GM12878 (cell line): Measurements from ENCODE around the gene YBEY. TPM values are rescaled to one million over a fixed set of nuclear protein-coding genes. Genes with fewer than 3 reads are reported as not detected.

ENCODE experiments used
- DPF2 ChIP-seq: fragments of 450-650 bp; IDR thresholded peaks from 2 replicates; pipeline ENCODE4 v1.6.1; 2017; ENCODE audit warnings: mild to moderate bottlenecking
- FOXK2 ChIP-seq: fragments of 450-650 bp; IDR thresholded peaks from 2 replicates; pipeline ENCODE4 v1.6.1; 2017; ENCODE audit warnings: mild to moderate bottlenecking, moderate library complexity
- HCFC1 ChIP-seq: fragments of 150-350 bp; IDR thresholded peaks from 2 replicates; pipeline ENCODE4 v1.6.1; 2014; ENCODE audit warnings: low read length
- HDGF ChIP-seq: fragments of 450-650 bp; IDR thresholded peaks from 2 replicates; pipeline ENCODE4 v1.6.1; 2016; ENCODE audit warnings: antibody characterized with exemption
- IRF3 ChIP-seq: fragments of 450-650 bp; IDR thresholded peaks from 2 replicates; pipeline ENCODE4 v1.6.1; 2014; ENCODE audit warnings: mild to moderate bottlenecking
- IRF4 ChIP-seq: IDR thresholded peaks from 2 replicates; pipeline ENCODE4 v1.6.1; 2011; ENCODE audit warnings: low read depth, low read length
- MEF2B ChIP-seq: fragments of 450-650 bp; IDR thresholded peaks from 2 replicates; pipeline ENCODE4 v1.6.1; 2018; ENCODE audit warnings: mild to moderate bottlenecking, moderate library complexity; ENCODE audit not compliant: partially characterized antibody, poor library complexity, severe bottlenecking
- NKRF ChIP-seq: fragments of 450-650 bp; conservative IDR thresholded peaks from 2 replicates; pipeline ENCODE4 v1.6.1; 2017; ENCODE audit warnings: mild to moderate bottlenecking, moderate library complexity
- POLR2A ChIP-seq: IDR thresholded peaks from 2 replicates; pipeline ENCODE4 v1.6.1; 2011; ENCODE audit warnings: low read depth, mild to moderate bottlenecking, low read length
- POLR2AphosphoS2 ChIP-seq: IDR thresholded peaks from 2 replicates; pipeline ENCODE4 v1.6.1; 2011; ENCODE audit warnings: low read depth, mild to moderate bottlenecking, low read length, improper control_type of control experiment, moderate library complexity
- RUNX3 ChIP-seq: IDR thresholded peaks from 2 replicates; pipeline ENCODE4 v1.6.1; 2012; ENCODE audit warnings: low read length, inconsistent platforms
- SIN3A ChIP-seq: IDR thresholded peaks from 2 replicates; pipeline ENCODE4 v1.6.1; 2012; ENCODE audit warnings: low read depth, low read length, improper control_type of control experiment
- SREBF2 ChIP-seq: IDR thresholded peaks from 2 replicates; pipeline ENCODE4 v1.6.1; 2012; ENCODE audit warnings: mild to moderate bottlenecking, low read length
- ZNF207 ChIP-seq: fragments of 450-650 bp; IDR thresholded peaks from 2 replicates; pipeline ENCODE4 v1.6.1; 2014; ENCODE audit warnings: antibody characterized with exemption, mild to moderate bottlenecking, borderline replicate concordance
- polyA plus RNA-seq, 11 experiments: library from polyadenylated mRNA; depleted of rRNA in 4 of 11; unstranded in 6 of 11; stranded (reverse) in 5 of 11; fragments of >200 nt; fragmentation: Nextera tagmentation in 4 of 11; fragmentation: Illumina TruSeq in 1 of 11; extraction: Ambion mirVana in 4 of 11; extraction: Trizol in 1 of 11; gene quantifications; 1 replicate in 1 of 11; 2 replicates in 10 of 11; pipeline versions ENCODE4 v1.2.1 to v1.2.3, GENCODE V29; 2011 to 2016; ENCODE audit warnings: inconsistent platforms in 2 of 11, missing spikeins in 2 of 11, low read depth in 1 of 11
- total RNA-seq, 4 experiments: library from RNA; depleted of rRNA in 3 of 4; stranded (reverse); fragments of >200 nt in 3 of 4; fragmentation: Illumina TruSeq in 1 of 4; extraction: Trizol in 1 of 4; gene quantifications; 2 replicates each; pipeline versions ENCODE4 v1.2.1 to v1.2.3, GENCODE V29; 2013 to 2021
- TF ChIP-seq, protein P1 (sequence below): fragments of 450-650 bp; IDR thresholded peaks from 2 replicates; pipeline ENCODE4 v1.6.1; 2017; ENCODE audit warnings: low read depth, mild to moderate bottlenecking, moderate library complexity
- TF ChIP-seq, protein P2 (sequence below): fragments of 450-650 bp; formaldehyde crosslinking; IDR thresholded peaks from 2 replicates; pipeline ENCODE4 v1.4.0; 2022; ENCODE audit warnings: mild to moderate bottlenecking, moderate library complexity
- TF ChIP-seq, protein P3 (sequence below): fragments of 450-650 bp; IDR thresholded peaks from 2 replicates; pipeline ENCODE4 v1.6.1; 2016; ENCODE audit warnings: mild to moderate bottlenecking

YBEY gene
- total and polyA plus RNA-seq, 10 of the 15 experiments (the other 5 are each of a cell fraction or from before 2014, with no cell fraction given), result 6.5 to 31.4 (median 18.5) TPM

GRCh38 chr21:46254208-46254975 is 31.8 kb upstream of the YBEY start (continued):
- TF ChIP-seq, protein P1, sequence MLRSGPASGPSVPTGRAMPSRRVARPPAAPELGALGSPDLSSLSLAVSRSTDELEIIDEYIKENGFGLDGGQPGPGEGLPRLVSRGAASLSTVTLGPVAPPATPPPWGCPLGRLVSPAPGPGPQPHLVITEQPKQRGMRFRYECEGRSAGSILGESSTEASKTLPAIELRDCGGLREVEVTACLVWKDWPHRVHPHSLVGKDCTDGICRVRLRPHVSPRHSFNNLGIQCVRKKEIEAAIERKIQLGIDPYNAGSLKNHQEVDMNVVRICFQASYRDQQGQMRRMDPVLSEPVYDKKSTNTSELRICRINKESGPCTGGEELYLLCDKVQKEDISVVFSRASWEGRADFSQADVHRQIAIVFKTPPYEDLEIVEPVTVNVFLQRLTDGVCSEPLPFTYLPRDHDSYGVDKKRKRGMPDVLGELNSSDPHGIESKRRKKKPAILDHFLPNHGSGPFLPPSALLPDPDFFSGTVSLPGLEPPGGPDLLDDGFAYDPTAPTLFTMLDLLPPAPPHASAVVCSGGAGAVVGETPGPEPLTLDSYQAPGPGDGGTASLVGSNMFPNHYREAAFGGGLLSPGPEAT, result no peak
- TF ChIP-seq SREBF2 (no peak), RUNX3 (peak; percentile 67), DPF2 (0 out of 2 replicates have a peak, but pooled peaks have one; percentile 56), IRF3 (no peak), SIN3A (no peak), IRF4 (no peak), NKRF (0 out of 2 replicates have a peak, but pooled peaks have one; percentile 29), HDGF (peak; percentile 33; the same call in 1 of the 2 replicates), HCFC1 (no peak), ZNF207 (no peak), POLR2A (peak; percentile 52), FOXK2 (peak; percentile 81), POLR2AphosphoS2 (0 out of 2 replicates have a peak, but pooled peaks have one; percentile 8), MEF2B (peak; percentile 97)
- TF ChIP-seq, protein P2, sequence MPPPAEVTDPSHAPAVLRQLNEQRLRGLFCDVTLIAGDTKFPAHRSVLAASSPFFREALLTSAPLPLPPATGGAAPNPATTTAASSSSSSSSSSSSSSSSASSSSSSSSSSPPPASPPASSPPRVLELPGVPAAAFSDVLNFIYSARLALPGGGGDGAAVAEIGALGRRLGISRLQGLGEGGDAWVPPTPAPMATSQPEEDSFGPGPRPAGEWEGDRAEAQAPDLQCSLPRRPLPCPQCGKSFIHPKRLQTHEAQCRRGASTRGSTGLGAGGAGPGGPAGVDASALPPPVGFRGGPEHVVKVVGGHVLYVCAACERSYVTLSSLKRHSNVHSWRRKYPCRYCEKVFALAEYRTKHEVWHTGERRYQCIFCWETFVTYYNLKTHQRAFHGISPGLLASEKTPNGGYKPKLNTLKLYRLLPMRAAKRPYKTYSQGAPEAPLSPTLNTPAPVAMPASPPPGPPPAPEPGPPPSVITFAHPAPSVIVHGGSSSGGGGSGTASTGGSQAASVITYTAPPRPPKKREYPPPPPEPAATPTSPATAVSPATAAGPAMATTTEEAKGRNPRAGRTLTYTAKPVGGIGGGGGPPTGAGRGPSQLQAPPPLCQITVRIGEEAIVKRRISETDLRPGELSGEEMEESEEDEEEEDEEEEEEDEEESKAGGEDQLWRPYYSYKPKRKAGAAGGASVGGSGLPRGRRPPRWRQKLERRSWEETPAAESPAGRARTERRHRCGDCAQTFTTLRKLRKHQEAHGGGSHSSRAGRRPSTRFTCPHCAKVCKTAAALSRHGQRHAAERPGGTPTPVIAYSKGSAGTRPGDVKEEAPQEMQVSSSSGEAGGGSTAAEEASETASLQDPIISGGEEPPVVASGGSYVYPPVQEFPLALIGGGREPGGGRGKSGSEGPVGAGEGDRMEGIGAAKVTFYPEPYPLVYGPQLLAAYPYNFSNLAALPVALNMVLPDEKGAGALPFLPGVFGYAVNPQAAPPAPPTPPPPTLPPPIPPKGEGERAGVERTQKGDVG (CRISPR knock-in tag), result no peak
- TF ChIP-seq, protein P3, sequence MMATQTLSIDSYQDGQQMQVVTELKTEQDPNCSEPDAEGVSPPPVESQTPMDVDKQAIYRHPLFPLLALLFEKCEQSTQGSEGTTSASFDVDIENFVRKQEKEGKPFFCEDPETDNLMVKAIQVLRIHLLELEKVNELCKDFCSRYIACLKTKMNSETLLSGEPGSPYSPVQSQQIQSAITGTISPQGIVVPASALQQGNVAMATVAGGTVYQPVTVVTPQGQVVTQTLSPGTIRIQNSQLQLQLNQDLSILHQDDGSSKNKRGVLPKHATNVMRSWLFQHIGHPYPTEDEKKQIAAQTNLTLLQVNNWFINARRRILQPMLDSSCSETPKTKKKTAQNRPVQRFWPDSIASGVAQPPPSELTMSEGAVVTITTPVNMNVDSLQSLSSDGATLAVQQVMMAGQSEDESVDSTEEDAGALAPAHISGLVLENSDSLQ, result no peak
